ENCODE data around the gene LARP1B.
"Not testable (repeated sequence)": the region's sequence is repeated elsewhere in the genome, so short reads cannot be mapped to it uniquely, and the experiment has no call there.

Gene LARP1B

GRCh38 chr4:128225148-128225547 lies 164.0 kb downstream of the LARP1B start:
- no peak for DNase-seq (ENCODE audit: low read depth in 3 of 3)

GRCh38 chr4:128227991-128228571 lies 167.0 kb downstream of the LARP1B start:
- DNase-seq (ENCODE audit: low read depth in 3 of 3): no peak

GRCh38 chr4:128228845-128229795 lies 168.0 kb downstream of the LARP1B start:
- DNase-seq (ENCODE audit: low read depth in 3 of 3): no peak

- no peak for DNase-seq (ENCODE audit: low read depth in 3 of 3)
These were observed 171.6 kb downstream of the LARP1B start for GRCh38 chr4:128232719-128233118.

- DNase-seq (ENCODE audit: low read depth in 3 of 3): no peak
These were observed 173.7 kb downstream of the LARP1B start for GRCh38 chr4:128234836-128235235.

- DNase-seq (ENCODE audit: low read depth in 3 of 3): no peak
These were observed 179.9 kb downstream of the LARP1B start for GRCh38 chr4:128241019-128241418.

GRCh38 chr4:128241425-128241913 lies 180.4 kb downstream of the LARP1B start:
- DNase-seq (ENCODE audit: low read depth in 3 of 3): no peak

- DNase-seq (ENCODE audit: low read depth in 3 of 3): no peak
These were observed 180.9 kb downstream of the LARP1B start for GRCh38 chr4:128241981-128242380.

- DNase-seq (ENCODE audit: low read depth in 3 of 3): no peak
These were observed 181.5 kb downstream of the LARP1B start for GRCh38 chr4:128242601-128243000.

GRCh38 chr4:128244379-128244778 lies 183.3 kb downstream of the LARP1B start:
- no peak for DNase-seq (ENCODE audit: low read depth in 3 of 3)

- DNase-seq (ENCODE audit: low read depth in 3 of 3): not testable (repeated sequence)
These were observed 184.3 kb downstream of the LARP1B start for GRCh38 chr4:128245391-128245790.

GRCh38 chr4:128247906-128248305 lies 186.8 kb downstream of the LARP1B start:
- no peak for DNase-seq (ENCODE audit: low read depth in 3 of 3)

- no peak for DNase-seq (ENCODE audit: low read depth in 3 of 3)
These were observed 188.9 kb downstream of the LARP1B start for GRCh38 chr4:128249787-128250668.

- no peak for DNase-seq (ENCODE audit: low read depth in 3 of 3)
These were observed 194.8 kb downstream of the LARP1B start for GRCh38 chr4:128255906-128256305.

GRCh38 chr4:128256539-128256938 lies 195.4 kb downstream of the LARP1B start:
- DNase-seq (ENCODE audit: low read depth in 3 of 3): no peak

- not testable (repeated sequence) for DNase-seq (ENCODE audit: low read depth in 3 of 3)
These were observed 197.1 kb downstream of the LARP1B start for GRCh38 chr4:128258166-128258565.

- DNase-seq (ENCODE audit: low read depth in 3 of 3): not testable (repeated sequence)
These were observed 198.8 kb downstream of the LARP1B start for GRCh38 chr4:128259889-128260288.
